NCI-H510A (cell line): ENCODE measurements around the gene ANKH.
A peak's percentile ranks its signal among the peaks of the same experiment; 100 is the strongest.

Source experiments
- DNase-seq: peaks from one replicate; lab custom pipeline; 2025; lab: John Stamatoyannopoulos, UW

Gene ANKH

DNA sequence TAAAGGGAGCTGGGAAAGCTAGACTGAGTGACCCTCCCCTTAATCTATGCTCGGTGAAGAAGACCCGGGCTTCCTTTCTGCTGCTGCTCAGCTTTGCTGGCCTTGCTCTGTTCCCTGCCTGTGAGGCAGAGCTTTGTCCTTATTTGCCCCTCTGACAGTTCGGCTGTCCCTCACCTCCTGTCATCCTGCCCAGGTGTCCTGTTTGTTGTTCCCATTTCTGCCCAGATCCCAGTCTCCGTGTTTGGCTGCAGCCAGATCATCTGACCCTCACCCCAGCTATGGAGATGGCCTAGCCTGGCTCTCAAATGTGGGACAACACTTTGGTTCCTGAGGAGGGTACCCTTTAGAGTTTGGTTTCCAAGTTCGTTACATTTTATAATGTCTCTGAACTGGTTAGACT, 186.8 kb downstream of the ANKH start:
- DNase-seq: no peak

DNA sequence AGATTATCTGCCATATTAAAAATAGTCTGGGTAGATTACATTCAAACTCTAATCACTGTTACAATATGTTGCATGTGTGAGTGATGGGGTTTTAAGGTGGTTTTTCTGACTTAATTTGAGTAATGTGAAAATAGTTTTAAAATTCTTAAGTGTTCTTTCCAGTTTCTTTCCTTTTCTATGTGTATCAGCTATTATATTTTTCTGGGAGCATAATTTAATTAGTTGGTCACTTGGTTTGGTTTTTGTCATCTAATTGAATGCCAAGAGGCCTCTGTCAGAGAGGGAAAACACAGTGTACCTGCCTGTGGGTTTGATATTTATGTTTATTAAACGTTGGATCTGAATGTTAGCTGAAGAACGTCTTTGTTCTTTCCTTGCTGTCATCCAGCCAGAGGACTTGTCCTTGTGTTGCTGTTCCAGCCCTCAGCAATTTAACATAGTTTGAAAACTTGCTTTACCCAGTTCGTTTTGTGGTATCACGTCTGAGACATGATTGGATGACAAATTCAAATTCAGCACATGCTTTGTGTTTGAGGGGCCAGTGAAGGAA, 187.6 kb downstream of the ANKH start:
- DNase-seq: no peak

DNA sequence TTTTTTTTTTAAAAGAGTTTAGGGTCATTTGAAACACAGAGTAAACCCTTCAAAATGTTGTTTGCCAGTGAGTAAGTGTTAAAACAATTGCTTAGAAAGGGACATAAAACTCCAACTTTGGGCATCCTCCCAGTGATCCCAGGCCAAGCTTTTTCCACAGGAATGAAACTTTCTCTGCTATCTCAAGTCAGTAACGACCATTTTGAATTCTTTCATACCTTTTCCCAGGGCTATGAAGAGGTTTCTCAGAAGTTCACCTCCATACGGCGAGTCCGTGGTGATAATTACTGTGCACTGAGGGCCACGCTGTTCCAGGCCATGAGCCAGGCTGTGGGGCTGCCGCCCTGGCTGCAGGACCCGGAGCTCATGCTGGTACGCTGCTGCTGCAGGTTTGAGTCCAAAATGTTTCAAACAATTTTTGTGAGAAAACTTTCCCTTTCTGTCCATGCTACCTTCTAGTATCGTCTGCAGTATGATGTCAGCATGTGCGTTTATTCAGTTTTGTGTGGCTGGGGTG, 190.3 kb downstream of the ANKH start:
- no peak for DNase-seq

DNA sequence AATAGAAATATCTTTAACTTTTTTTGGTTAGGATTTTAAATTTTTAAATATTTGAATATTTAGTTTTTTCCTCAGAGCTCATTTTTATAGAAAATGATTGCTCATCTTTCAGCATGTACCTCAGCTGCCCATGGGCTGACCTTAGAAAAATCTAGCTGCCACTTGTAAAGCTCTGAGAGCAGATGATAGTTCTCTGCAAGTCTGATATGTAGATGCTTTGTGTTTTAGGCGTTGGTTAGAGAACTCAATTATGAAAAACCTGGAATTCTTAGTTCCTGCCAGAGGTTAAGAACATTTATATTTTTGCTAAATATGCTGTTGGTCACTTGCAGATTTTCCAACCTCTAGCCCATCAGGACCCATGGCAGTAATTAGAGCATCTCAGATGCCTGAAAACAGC, 192.0 kb downstream of the ANKH start:
- DNase-seq: no peak

DNA sequence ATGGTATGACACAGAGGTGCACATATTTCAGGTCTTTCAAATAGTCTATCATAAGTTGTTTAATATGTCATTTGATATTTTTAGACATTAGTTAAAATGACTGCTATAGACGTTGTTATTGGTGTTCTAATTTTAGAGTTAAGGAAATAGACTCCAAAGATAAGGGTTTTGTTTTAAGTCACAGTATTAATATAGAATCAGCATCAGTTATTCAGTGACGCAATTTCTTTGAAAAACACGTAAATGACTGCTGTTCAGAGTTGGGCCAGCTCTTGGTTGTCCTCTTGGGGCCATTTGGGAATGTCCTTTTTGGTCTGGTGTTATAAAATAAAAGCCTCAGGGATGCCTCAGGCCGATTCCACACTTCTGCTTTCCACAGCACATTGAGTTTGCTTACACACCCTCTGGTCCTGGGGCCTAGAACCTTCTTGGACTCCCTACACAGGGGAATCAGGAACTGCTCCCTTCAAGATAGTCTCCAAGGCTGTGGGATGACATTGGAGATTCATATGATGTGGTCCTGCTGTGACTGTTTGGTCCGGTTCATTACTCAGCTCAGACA, 192.7 kb downstream of the ANKH start:
- DNase-seq: no peak

DNA sequence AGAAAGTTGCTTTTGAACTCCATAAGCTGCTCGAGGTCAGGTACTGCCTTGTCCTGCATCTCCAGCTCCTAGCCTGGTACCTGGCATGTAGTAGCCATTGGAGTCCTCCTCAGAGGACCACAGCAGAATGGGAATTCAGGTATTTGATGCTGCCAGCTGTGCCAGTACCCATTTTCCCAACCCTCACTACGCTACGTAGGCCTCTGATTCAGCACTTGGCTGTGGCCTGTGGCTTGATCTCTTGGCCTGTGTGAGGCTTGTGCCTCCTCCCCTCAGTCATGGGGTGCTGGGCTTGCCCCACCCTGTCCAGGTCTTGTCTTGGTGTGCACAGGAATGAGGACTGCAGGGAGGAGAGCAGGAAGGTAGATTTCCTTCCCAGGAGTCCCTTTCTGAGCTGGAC, 195.3 kb downstream of the ANKH start:
- DNase-seq: no peak

DNA sequence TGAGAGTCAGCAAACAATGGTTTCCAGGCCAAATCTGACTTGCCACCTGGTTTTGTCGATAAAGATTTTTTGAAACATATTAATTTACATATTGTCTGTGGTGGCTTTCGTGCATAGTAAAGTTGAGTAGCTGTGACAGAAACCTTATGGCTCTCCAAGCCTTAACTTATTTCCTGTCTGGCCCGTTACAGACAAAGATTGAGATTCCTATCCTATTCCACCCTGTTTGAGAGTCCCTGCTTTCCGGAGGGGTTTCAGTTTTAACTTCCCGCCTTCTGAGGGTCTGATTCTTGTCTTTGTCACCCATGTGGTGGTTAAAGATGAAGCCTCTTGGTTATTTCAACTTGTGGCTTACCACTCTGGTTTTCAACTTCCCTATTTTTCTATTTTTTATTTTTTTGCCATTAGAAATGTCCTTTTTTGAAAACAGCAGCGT, 195.7 kb downstream of the ANKH start:
- no peak for DNase-seq

DNA sequence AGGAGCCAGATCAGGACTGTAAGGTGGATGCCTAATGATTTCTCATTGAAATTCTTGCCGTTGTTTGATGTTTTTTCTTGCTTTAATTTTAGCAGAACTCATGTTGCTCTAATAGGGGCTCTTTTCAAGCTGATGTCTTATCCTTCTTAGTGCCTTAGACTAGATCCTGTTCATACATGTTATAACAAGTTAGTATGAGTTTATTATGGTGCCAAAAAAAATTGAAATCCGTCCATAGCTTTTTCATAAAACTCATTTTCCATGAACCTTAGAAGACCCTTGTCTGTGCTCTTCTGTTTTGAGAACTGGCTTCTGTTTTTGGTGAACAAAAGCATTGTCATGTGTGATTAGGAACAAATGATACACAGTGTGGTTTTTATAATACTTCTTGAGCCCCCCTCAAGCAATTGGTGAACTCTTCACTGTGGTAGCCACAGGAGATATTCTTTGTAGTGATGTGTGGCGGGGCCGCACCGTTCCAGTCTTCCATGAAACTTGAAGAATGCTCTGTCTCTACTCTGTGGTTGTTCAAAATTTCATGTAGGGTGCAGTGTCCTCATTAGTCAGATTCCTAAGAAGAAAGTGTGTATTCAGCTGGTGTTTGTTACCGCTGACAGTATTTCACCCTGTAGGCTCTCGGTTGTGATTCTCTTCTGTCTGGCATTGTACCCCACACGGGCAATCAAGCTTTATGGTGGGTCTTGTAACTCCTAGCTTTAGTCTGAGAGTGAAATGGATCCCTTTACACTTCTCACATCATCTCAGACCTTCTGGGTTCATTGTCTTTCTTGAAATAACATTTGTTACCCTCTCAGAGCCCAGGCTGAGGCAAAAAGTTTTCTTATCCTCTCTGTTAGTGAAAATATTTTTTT, 196.4 kb downstream of the ANKH start:
- no peak for DNase-seq

DNA sequence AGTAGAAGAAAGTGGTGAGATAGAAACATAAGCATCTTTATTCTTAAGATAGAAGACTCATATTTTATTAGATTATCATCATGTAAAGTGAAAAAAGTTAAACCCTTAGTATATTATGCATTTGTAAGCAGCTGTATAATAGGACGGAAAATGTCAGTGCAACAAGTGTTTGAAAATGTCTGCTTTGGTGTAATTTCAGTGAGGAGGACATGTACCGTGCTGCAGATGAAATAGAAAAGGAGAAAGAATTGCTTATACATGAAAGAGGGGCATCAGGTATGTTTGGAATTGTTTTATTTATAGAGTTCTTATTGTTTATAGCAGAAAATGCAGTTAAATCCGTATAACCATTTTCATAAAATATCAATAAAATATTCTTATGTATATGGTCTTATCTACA, 198.1 kb downstream of the ANKH start:
- no peak for DNase-seq

DNA sequence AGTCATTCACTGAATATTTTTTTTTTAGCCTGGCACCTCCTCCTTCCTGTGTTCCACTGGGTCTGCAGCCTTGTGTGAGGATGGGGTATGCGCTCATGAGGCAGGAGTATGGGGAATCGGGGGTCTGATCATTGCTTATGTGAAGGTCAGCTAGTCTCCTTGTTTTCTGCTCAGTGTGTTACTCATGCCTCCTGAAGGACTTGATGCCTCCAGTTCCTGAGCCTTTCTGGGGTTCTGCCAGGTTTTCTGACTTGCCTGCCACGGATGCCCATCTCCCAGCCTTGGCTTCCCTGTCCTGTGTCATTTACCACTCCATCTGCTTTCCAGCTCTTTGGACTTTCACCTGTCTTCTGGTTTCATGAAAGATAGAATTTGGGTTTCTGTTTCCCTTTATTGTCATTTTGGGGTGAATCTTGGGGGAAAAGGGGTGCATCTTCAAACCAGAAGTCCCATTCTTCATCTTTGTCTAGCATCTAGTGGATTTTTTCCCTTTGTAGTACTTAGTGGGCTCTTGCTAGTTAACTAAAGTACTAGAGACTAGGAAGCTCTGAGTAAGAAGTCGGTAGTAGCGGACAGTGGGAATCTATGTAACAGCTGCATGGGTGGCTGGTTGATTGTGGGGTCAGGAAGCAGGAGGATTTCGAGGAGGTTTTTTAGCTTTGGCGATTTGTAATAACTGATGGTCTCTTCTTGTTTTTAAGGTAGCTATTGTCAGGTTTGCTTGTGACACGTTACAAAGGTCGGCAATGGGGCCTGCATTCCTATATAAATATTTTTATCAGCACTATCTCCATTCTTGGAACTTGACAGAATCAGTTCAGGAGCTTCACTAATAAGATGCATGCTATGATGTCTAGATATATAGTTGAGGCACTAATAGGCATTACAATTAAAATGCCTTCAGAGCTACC, 198.8 kb downstream of the ANKH start:
- no peak for DNase-seq

DNA sequence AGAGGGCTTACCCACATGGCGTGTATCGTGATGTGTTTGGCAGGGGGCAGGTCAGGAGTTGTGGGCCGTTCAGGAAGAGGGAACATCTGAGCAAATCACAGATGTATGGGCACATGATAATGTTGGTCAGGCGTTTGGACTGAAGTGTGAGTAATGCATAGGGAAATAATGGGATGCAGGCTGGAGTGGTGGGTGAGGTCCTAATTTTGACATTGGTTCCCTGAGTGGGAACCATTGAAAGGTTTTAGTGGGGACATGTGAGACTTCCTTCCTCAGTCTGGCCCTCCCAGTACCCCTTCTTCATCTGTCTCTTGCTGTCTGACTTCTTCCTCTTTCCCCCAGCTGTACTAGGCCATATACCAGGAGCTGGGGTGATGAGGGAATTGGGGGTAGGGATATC, 199.5 kb downstream of the ANKH start:
- DNase-seq: no peak

DNA sequence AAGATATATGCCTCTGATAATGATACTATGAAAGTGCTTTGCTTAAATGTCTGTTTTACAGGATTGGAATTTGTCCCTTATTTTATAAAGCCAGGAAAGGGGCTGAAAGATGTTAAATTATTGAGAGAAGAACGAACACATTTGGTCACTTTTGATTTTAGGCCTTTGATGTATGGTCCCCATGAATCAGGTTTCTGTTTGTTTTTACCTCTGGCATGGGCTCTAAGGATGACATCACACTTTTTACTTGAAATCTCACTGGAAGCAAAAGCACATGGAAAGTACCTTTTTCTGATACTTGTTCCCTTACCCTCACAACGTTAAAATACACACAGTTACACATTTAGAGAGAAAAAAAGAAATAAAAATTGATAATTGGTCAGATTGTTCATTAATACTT, 200.2 kb downstream of the ANKH start:
- DNase-seq: no peak

DNA sequence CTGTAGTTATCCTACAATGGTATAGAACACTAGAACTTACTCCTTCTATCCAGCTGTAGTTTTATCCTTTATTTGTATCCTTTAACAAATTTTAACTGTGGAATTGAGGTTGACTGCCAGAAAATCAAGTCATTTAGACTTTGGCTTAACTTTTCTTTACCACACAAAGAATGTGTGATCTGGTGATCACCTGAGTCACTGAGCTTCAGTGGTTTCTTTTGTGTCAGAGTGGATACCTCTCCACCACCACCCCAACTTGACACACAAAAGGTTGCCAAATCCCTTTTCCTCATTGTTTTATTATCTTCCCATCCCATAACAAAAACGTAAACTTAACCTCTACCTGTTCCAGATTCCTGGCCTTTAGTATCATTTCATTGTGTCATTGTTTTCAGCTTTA, 201.6 kb downstream of the ANKH start:
- no peak for DNase-seq

DNA sequence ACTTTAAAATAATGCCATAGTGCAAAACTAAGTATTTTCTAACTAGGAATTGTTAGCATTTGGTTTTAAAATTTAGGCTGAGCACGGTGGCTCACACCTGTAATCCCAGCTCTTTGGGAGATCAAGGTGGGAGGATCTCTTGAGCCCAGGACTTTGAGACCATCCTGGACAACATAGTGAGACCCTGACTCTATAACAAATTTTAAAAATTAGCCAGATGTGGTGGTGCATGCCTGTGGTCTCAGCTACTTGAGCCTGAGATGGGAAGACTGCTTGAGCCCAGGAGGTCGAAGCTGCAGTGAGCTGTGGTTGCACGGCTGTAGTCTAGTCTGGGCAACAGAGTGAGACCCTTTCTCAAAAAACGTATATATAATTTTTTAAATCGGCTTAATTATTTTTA, 202.2 kb downstream of the ANKH start:
- DNase-seq: no peak

DNA sequence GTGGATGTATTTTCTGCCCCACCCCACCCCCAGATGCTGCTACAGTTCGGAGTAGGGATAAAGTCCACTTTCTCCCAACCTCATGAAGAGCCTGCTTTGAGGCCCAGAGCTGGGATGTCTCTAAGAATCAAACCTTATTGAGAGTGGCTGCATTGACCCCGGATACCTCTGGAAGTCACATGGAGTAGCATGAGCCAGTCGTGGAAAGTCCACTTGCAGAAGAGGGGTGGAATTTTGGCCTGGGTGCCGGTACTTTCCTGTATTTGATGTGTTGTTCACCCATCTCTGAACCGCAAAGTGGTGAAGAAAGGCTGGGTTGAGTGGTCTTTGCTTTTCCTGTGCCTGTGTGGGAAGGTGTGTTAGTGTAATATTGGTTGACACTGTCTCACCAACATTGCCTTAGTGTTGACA, 203.4 kb downstream of the ANKH start:
- DNase-seq: no peak

DNA sequence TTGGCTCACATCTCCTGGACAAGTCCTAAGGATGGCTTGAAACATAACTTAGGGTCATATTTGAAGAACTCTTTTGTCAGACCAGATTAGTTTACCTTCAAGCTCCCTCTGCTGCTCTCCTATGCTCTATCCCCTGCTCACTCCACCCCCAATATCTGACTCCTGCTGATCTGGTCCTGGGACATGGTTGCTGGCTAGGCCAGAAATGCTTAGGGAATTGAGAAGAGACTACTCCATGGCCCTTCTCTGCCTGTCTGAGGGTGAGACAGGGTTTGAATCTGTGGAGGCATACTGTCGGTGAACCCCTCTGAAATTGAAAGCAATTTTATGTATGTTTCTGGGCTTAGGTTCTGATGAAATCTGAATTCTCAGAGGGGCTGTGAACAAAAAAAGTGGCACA, 203.8 kb downstream of the ANKH start:
- no peak for DNase-seq

DNA sequence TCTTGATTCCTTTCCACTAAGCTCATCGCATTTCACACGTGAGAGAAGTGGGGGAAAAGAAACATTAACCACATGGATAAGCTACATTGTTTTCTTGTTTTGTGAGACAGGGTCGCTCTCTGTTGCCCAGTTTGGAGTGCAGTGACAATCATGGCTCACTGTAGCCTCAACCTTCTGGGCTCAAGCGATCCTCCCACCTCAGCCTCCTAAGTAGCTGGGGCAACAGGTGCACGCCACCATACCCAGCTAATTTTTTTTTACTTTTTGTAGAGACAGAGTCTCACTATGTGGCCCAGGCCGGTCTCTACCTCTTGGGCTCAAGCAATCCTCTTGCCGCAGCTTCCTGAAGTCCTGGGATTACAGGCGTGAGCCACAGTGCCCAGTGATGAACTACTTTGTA, 204.3 kb downstream of the ANKH start:
- no peak for DNase-seq

DNA sequence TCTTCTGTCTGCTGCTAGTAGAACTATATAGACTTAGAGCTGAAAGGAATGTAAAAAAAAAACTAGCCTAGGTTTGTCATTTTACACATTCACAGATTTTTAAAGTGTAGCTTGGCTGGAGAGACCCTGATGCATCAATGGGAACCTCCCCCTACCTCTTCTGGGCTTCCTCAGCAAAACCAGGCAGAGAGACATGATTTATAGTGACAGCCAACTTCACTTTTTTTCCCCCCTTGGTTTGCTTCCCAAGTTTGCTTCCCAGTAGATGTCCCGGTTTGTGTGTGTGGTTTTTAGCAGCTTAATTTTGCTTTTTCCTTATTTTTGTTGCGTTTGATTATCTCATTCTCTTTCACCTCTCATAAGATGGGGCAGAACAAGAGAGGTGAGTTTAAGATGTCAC, 205.2 kb downstream of the ANKH start:
- no peak for DNase-seq

DNA sequence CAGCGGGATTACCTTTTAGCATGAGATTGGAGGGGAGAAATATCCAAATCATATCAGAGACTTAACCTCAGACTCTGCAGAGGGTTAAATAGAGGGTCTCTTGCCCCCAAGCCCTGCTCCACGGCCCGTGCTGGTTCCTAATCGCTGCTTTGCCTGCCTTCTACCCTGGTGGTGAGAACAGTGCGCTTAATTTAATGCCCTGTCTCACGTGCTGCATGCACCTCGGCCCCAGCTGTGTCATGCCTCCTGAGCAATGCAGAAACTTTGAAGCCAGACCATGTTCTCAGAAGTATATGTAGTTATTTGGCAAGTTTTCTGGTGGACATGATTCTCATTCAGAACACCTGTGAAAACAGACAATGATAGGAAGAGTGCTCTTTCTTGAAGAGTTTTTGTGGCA, 205.6 kb downstream of the ANKH start:
- peak; percentile 15 for DNase-seq

DNA sequence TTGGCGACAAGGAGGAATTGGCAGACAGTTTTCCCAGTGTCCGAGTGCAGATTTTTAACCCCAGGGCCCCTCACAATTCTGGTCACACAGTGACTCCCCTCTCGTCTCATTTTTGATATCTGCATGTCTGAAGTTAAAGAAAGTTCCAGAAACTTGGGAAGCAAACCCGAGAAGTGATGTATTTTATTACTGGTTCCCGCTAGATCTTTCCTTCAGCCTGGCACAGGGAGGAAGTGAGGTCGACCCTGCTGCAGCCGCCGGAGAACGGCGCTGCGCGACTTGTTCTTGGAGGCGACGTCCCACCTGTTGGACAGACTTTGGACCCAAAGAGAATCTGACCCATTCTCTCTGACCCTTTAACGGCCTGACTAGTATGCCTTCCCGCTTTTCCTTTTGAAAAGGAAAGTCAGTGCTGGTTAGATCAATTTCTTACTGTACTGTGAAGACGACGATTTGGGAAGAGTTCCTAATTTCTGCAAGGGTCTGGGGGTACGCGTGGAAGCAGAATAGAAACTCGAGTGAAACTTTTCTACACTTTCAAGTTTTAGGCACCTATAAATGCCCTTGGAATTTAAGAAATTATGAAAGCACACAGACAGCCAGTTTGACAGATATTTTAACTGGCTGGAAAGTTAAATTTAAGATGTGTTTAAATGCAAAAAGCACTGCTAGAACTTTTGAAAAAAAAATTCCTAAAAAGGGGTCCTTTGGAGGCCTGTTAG, 206.3 kb downstream of the ANKH start:
- peak; percentile 18 for DNase-seq

DNA sequence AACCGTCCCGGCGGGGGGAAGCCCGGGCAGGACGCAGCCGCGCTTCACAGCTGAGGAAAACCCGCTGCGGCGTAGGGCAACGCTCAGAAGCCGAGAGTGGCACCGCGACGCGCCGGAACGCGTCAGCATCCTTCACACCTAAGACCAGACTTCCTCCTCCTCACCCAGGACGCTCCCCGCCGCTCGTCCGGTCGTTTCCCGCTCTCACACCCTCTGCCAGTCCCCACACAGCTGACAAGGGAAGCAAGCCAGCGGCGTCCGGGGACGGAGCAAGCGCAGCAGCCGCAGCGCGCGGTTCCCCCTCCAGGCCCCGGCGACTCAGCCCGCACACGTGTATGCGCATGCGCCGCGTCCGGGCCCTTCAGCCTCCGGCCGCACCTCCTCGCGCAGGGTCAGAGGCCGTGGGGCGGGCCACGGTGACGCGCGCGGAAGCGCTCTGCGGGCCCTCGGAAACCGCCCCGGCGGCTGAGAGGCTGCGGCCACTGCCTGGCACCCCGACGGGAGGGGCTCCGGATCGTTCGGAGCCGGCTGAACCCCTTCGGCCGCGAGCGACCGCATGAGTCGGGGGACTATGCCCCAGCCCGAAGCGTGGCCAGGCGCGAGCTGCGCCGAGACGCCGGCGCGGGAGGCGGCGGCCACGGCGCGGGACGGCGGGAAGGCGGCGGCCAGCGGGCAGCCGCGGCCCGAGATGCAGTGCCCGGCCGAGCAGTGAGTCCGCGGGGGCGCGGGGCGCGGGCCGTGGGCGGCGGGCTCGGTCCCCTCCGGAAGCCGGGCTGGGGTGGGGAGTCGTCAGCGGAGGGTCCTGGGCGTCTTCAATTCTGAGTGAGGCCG, 207.1 kb downstream of the ANKH start, which contains the start of gene OTULIN:
Gene OTULIN (plus strand): TSS at position 449 of the 831 bp plus-strand sequence. CDS start 108 bp downstream, at position 557.
- peak; percentile 94 for DNase-seq
